Right lobe of liver (tissue), 6 donors: Measurements from ENCODE around the gene SCAANT1. TPM values are rescaled to one million over a fixed set of nuclear protein-coding genes. Genes with fewer than 3 reads are reported as not detected.
A peak's percentile ranks its signal among the peaks of the same experiment; 100 is the strongest.

Experiments used
- ATAC-seq, 4 donors: fragments of 200-7000 bp; cut with Tn5 transposase; one replicate each; pipeline ENCODE4 v1.9.1; 2020; ENCODE audit warnings: mild to moderate bottlenecking in 4 of 4, moderate library complexity in 4 of 4
- DNase-seq, 3 donors: peaks; one replicate each; pipeline ENCODE4 v3.0.0-alpha.2; 2020
- H3K27ac ChIP-seq, 3 donors: fragments of 200-600 bp; one replicate each; pipeline ENCODE4 v1.8.0; 2022
- H3K27me3 ChIP-seq, 2 donors: fragments of 200-600 bp; one replicate each; pipeline ENCODE4 v1.8.0; 2022
- H3K36me3 ChIP-seq, 4 donors: fragments of 200-600 bp; sonication (generic) in 1 of 4; one replicate each; pipeline versions ENCODE4 v1.5.1 to v1.8.0; 2017 to 2022; ENCODE audit warnings: control low read depth in 1 of 4
- H3K4me1 ChIP-seq, 4 donors: fragments of 200-600 bp; sonication (generic) in 1 of 4; one replicate each; pipeline versions ENCODE4 v1.5.1 to v1.8.0; 2017 to 2022; ENCODE audit warnings: control low read depth in 1 of 4
- H3K4me3 ChIP-seq, 3 donors: fragments of 200-600 bp; one replicate each; pipeline ENCODE4 v1.8.0; 2022
- H3K9me3 ChIP-seq, 4 donors: fragments of 200-600 bp; sonication (generic) in 1 of 4; one replicate each; pipeline versions ENCODE4 v1.5.1 to v1.8.0; 2017 to 2022; ENCODE audit warnings: control low read depth in 1 of 4
- POLR2A ChIP-seq: fragments of 450-650 bp; IDR thresholded peaks from one replicate; pipeline ENCODE4 v1.6.1; 2017; ENCODE audit warnings: antibody characterized with exemption, mild to moderate bottlenecking
- WGBS: methylation state at CpG from one replicate; pipeline ENCODE4 v1.1.6; 2018; ENCODE audit warnings: low coverage, low lambda C conversion rate; ENCODE audit not compliant: insufficient coverage; ENCODE audit errors: missing lambda C conversion rate; 5-methylcytosine and 5-hydroxymethylcytosine counted together
- intact Hi-C, 2 donors: fragments of 100-400 bp; cut with DNase I; formaldehyde crosslinking; loops; one replicate each; pipeline versions ENCODE4 v1.11.2 to v1.14.1; 2022
- total RNA-seq, 6 experiments: library from RNA; depleted of rRNA in 2 of 6; stranded (reverse); fragments of >200 nt in 2 of 6; fragmentation: NEBNext Ultra II Directional in 3 of 6; extraction: Animal tissue kit (Norgen Biotek cat#: 25700) in 3 of 6; gene quantifications; one replicate each; pipeline versions ENCODE4 v1.1.0 to v1.2.4, GENCODE V29; 2016 to 2023
- TF ChIP-seq, protein P1 (sequence below), 4 donors: fragments of 200-600 bp in 3 of 4; fragments of 450-650 bp in 1 of 4; IDR thresholded peaks; one replicate each; pipeline versions ENCODE4 v1.5.1 to v1.8.0; 2016 to 2022; ENCODE audit warnings: antibody characterized with exemption in 4 of 4, mild to moderate bottlenecking in 2 of 4
- donor health status: DM: no; HTN: yes; CAD: no.
- donor health status: DM: no; HTN: no; CAD: no.
- donor health status: DM: no; HTN: no; CAD: no.
- donor health status: DM: no; HTN: yes; CAD: no.
- donor health status: DM: no; HTN: yes; CAD: no.

The SCAANT1 gene
- total RNA-seq, 6 experiments from 2014 or later: not detected

GRCh38 chr3:63921741-63922482, 9.7 kb upstream of the SCAANT1 start:
- Histone ChIP-seq H3K9me3 (no peaks in the 10 kb centered on the region), H3K4me3 (no peak overlapping the region), H3K27ac (peak overlapping the region in 2 of 3 donors; percentile 29 to 74), H3K4me1 (peaks cover 0 to 22% (median 10%) of the 10 kb centered on the region in 4 donors), H3K27me3 (no peaks in the 10 kb centered on the region), H3K36me3 (peaks cover 0 to 3% (median 0%) of the 10 kb centered on the region in 4 donors)
- 86% methylated on average over 5 of the region's 6 CpGs for WGBS
- TF ChIP-seq, protein P1, sequence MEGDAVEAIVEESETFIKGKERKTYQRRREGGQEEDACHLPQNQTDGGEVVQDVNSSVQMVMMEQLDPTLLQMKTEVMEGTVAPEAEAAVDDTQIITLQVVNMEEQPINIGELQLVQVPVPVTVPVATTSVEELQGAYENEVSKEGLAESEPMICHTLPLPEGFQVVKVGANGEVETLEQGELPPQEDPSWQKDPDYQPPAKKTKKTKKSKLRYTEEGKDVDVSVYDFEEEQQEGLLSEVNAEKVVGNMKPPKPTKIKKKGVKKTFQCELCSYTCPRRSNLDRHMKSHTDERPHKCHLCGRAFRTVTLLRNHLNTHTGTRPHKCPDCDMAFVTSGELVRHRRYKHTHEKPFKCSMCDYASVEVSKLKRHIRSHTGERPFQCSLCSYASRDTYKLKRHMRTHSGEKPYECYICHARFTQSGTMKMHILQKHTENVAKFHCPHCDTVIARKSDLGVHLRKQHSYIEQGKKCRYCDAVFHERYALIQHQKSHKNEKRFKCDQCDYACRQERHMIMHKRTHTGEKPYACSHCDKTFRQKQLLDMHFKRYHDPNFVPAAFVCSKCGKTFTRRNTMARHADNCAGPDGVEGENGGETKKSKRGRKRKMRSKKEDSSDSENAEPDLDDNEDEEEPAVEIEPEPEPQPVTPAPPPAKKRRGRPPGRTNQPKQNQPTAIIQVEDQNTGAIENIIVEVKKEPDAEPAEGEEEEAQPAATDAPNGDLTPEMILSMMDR (IDR thresholded peaks at IDR 0.05): no peak
- no peak for TF ChIP-seq POLR2A
- no peak for DNase-seq
- ATAC-seq: peak; percentile 37 to 57 (median 41)
- intact Hi-C loops: no loop called here

- no peaks in the 10 kb centered on the region for H3K27me3 ChIP-seq
- TF ChIP-seq, protein P1 (IDR thresholded peaks at IDR 0.05): no peak
- no peak for TF ChIP-seq POLR2A
- no peaks in the 10 kb centered on the region for H3K36me3 ChIP-seq
- ATAC-seq (no peak), DNase-seq (no peak)
- WGBS: 75% methylated on average over 5 of the region's 5 CpGs
- no peaks in the 10 kb centered on the region for H3K9me3 ChIP-seq
- peak overlapping the region in 2 of 3 donors; percentile 10 to 46 for H3K27ac ChIP-seq
- intact Hi-C loops: no loop called here
- H3K4me3 ChIP-seq: no peak overlapping the region
- H3K4me1 ChIP-seq: peaks cover 0 to 22% (median 10%) of the 10 kb centered on the region in 4 donors
Observed at GRCh38 chr3:63920001-63920400, 7.8 kb upstream of the SCAANT1 start.

DNA sequence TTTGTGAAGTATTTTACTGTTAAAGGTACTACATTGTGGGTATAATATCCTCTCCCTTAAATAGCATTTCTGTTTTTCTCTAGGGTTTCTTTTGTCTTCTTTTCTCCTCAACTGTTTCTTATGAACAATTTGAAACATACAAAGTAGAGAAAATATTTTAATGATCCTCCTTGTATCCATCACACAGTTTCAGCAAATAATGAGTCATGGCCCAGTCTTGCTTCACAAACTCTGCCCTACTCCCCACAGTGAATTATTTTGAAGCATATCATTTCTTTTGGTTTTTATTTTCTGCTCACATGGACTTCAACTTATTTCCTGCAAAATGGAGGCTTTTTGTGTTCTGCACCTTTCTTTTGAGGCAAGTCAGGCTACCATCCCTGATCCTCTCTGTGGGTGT, 6.1 kb upstream of the SCAANT1 start:
- no peaks in the 10 kb centered on the region for H3K36me3 ChIP-seq

GRCh38 chr3:63914312-63914711, 2.1 kb upstream of the SCAANT1 start:
- Histone ChIP-seq H3K9me3 (no peaks in the 10 kb centered on the region), H3K27me3 (no peaks in the 10 kb centered on the region), H3K36me3 (no peaks in the 10 kb centered on the region), H3K4me3 (peak overlapping the region in 1 of 3 donors; percentile 22), H3K27ac (peak overlapping the region; percentile 92 to 95 (median 94)), H3K4me1 (peaks cover 0 to 30% (median 8%) of the 10 kb centered on the region in 4 donors)
- 18% methylated on average over 5 of the region's 5 CpGs for WGBS
- TF ChIP-seq POLR2A: no peak
- TF ChIP-seq, protein P1 (IDR thresholded peaks at IDR 0.05): peak in 1 of 4 donors; percentile 8
- DNase-seq (peak in 1 of 3 donors; percentile 62), ATAC-seq (no peak)
- intact Hi-C loops: loop anchor here in 1 of 2 donors (10.0 kb wide), 1 partner anchor 80 kb away; no protein-coding TSS in a partner anchor

More for the DNA sequence above, 6.1 kb upstream of the SCAANT1 start:
- Histone ChIP-seq H3K27me3 (no peaks in the 10 kb centered on the region), H3K4me1 (peaks cover 0 to 38% (median 16%) of the 10 kb centered on the region in 4 donors), H3K4me3 (no peak overlapping the region), H3K9me3 (no peaks in the 10 kb centered on the region), H3K27ac (no peak overlapping the region)
- no peak for TF ChIP-seq POLR2A
- TF ChIP-seq, protein P1 (IDR thresholded peaks at IDR 0.05): no peak
- DNase-seq (no peak), ATAC-seq (peak in 1 of 4 donors; percentile 40)
- intact Hi-C loops: loop anchor here in 1 of 2 donors (10.0 kb wide), 1 partner anchor 76 kb away; no protein-coding TSS in a partner anchor
